Measurements from ENCODE around the gene MRGPRG. TPM values are rescaled to one million over a fixed set of nuclear protein-coding genes. Genes with fewer than 3 reads are reported as not detected.

MRGPRG gene
- polyA plus RNA-seq, 1 donor (not counting 4 experiments of a cell fraction or from before 2014, with no cell fraction given): not detected

DNA sequence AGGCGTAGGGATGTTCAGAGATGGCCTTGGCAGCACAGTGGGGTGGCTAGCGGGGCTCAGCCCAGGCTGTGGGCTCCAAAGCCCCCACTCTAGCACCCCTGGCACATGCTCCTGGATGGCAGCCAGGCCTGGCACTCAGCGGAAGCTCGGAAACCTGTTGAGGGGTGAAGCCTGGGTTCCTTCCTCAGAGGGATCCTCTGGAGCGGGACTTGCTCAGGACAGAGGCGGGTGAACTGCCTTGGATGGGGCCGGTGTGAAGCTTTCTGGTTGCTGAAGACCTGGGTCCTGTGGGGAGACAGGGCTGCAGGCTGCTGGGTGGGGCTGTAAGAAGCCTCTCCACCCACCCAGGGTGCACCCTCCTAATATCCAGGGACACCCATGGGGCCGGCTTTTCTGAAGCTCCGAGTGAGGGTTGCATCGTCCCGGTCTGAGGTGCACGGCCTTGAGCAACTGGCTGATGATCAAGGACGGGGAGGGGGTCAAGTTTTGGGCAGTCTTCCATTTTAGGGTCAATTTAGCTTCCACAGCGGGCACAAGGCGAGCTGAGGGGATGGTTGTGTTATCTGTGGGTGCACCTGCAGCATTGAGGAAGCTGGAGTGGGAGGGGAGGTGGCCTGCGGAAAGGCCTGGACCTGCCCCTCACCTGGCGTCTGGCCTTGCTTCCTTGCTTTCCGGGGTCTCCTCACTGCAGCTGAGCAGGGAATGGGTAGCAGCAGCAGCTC lies 8.4 kb upstream of the MRGPRG start:
- H3K4me3 ChIP-seq (ENCODE audit: control insufficient read depth in 2 of 3, extremely low read depth in 1 of 3, insufficient read depth in 2 of 3, low read depth in 1 of 3, low read length in 3 of 3): no peak overlapping the region
- no peaks in the 10 kb centered on the region for H3K4me1 ChIP-seq (ENCODE audit: control insufficient read depth, extremely low read depth, insufficient read depth, low read length)
- no peak overlapping the region for H3K27ac ChIP-seq (ENCODE audit: control insufficient read depth, insufficient read depth, low read length)
- no peak for TF ChIP-seq EZH2 (IDR thresholded peaks at IDR 0.05; ENCODE audit: low read length)
- TF ChIP-seq, protein P1, sequence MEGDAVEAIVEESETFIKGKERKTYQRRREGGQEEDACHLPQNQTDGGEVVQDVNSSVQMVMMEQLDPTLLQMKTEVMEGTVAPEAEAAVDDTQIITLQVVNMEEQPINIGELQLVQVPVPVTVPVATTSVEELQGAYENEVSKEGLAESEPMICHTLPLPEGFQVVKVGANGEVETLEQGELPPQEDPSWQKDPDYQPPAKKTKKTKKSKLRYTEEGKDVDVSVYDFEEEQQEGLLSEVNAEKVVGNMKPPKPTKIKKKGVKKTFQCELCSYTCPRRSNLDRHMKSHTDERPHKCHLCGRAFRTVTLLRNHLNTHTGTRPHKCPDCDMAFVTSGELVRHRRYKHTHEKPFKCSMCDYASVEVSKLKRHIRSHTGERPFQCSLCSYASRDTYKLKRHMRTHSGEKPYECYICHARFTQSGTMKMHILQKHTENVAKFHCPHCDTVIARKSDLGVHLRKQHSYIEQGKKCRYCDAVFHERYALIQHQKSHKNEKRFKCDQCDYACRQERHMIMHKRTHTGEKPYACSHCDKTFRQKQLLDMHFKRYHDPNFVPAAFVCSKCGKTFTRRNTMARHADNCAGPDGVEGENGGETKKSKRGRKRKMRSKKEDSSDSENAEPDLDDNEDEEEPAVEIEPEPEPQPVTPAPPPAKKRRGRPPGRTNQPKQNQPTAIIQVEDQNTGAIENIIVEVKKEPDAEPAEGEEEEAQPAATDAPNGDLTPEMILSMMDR (optimal IDR thresholded peaks at IDR 0.05 in 1 of 3, IDR thresholded peaks at IDR 0.05 in 1 of 3, conservative IDR thresholded peaks at IDR 0.05 in 1 of 3; ENCODE audit: extremely low read depth in 1 of 3, insufficient read depth in 2 of 3, low read length in 3 of 3): no peak
- DNase-seq (ENCODE audit: low read depth, low spot score) (no peak), FAIRE-seq (no peak)
- no peaks in the 10 kb centered on the region for H3K9me1 ChIP-seq (ENCODE audit: control insufficient read depth, extremely low read depth, insufficient read depth, low read length)
- no peak overlapping the region for H2AFZ ChIP-seq (ENCODE audit: control insufficient read depth, low read length)
- no peak overlapping the region for H3K4me2 ChIP-seq (ENCODE audit: control insufficient read depth, extremely low read depth, insufficient read depth, low read depth, low read length)
- peaks cover 39% of the 10 kb centered on the region for H3K27me3 ChIP-seq (ENCODE audit: control insufficient read depth, extremely low read depth, insufficient read depth, low read length)
- dilution Hi-C loops (cut with MboI; ENCODE audit: extremely low pct_ligation_motif_present, low sequenced_read_pairs): no loop called here
- H3K9me3 ChIP-seq (ENCODE audit: control insufficient read depth, low read depth, low read length): no peaks in the 10 kb centered on the region
- H3K79me2 ChIP-seq (ENCODE audit: control insufficient read depth, insufficient read depth, low read length): no peaks in the 10 kb centered on the region
- peaks cover 3% of the 10 kb centered on the region for H4K20me1 ChIP-seq (ENCODE audit: control insufficient read depth, extremely low read depth, insufficient read depth, low read length)
- H3K9ac ChIP-seq (ENCODE audit: control insufficient read depth, extremely low read depth, insufficient read depth, low read length): no peak overlapping the region
- no peaks in the 10 kb centered on the region for H3K36me3 ChIP-seq (ENCODE audit: control insufficient read depth in 2 of 2, extremely low read depth in 1 of 2, insufficient read depth in 2 of 2, low read length in 2 of 2)

DNA sequence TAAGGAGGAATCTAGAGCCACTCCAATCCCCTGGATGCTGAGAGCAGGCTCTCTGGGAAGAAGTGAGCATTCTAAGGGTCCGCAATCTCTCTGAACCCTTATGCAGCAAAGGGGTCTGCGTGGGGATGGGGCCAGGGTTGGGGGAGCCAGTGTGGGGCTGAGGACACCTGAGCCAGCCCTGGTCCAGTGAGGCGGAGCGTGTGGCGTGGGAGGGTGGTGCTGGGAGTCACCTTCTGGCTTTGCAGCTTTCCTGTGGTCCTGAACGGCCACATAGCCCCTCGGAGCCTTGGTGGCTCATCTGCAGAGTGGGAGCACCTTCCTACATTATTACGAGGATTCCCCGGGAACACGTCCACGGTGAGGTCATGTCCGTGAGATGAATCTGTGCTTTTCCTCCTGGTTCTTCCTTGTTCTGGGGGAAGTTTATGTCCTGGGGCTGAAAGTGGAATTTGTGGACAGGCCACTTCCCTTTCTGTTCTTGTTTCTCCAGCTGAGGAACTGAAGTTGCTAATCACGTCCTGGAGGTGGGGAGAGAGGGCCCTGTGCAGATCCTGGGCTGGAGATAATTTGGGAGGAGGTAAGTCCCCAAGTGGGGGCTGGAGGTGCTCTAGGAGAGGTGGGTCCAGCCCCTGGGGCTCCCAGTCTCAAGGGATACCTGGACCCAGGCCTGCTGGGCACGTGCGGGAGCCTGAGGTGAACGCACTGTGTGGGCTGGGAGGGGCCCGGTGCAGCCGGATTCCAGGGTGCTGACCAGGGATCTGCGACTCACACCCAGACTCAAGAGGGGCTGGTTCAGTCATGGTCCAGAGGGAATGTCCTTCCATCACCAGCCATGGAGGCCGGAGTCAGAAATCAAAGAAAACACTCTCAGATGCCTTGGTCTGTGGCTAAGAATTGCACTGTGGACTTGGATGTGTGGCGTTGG lies 7.5 kb upstream of the MRGPRG start:
- dilution Hi-C loops (cut with MboI; ENCODE audit: extremely low pct_ligation_motif_present, low sequenced_read_pairs): no loop called here

More for the DNA sequence above, 7.5 kb upstream of the MRGPRG start:
- Histone ChIP-seq H3K4me1 (ENCODE audit: control insufficient read depth, extremely low read depth, insufficient read depth, low read length) (no peaks in the 10 kb centered on the region), H2AFZ (ENCODE audit: control insufficient read depth, low read length) (no peak overlapping the region), H3K27me3 (ENCODE audit: control insufficient read depth, extremely low read depth, insufficient read depth, low read length) (peaks cover 39% of the 10 kb centered on the region), H3K4me2 (ENCODE audit: control insufficient read depth, extremely low read depth, insufficient read depth, low read depth, low read length) (no peak overlapping the region), H3K9ac (ENCODE audit: control insufficient read depth, extremely low read depth, insufficient read depth, low read length) (no peak overlapping the region), H3K27ac (ENCODE audit: control insufficient read depth, insufficient read depth, low read length) (no peak overlapping the region), H4K20me1 (ENCODE audit: control insufficient read depth, extremely low read depth, insufficient read depth, low read length) (peaks cover 3% of the 10 kb centered on the region), H3K9me3 (ENCODE audit: control insufficient read depth, low read depth, low read length) (no peaks in the 10 kb centered on the region), H3K4me3 (ENCODE audit: control insufficient read depth in 2 of 3, extremely low read depth in 1 of 3, insufficient read depth in 2 of 3, low read depth in 1 of 3, low read length in 3 of 3) (no peak overlapping the region), H3K79me2 (ENCODE audit: control insufficient read depth, insufficient read depth, low read length) (no peaks in the 10 kb centered on the region), H3K9me1 (ENCODE audit: control insufficient read depth, extremely low read depth, insufficient read depth, low read length) (no peaks in the 10 kb centered on the region), H3K36me3 (ENCODE audit: control insufficient read depth in 2 of 2, extremely low read depth in 1 of 2, insufficient read depth in 2 of 2, low read length in 2 of 2) (no peaks in the 10 kb centered on the region)
- no peak for DNase-seq (ENCODE audit: low read depth, low spot score)
- FAIRE-seq: no peak
- TF ChIP-seq, protein P1 (optimal IDR thresholded peaks at IDR 0.05 in 1 of 3, IDR thresholded peaks at IDR 0.05 in 1 of 3, conservative IDR thresholded peaks at IDR 0.05 in 1 of 3; ENCODE audit: extremely low read depth in 1 of 3, insufficient read depth in 2 of 3, low read length in 3 of 3): no peak
- no peak for TF ChIP-seq EZH2 (IDR thresholded peaks at IDR 0.05; ENCODE audit: low read length)

Measured in keratinocyte (primary cell).